ENCODE measurements around the gene WDR91.

Gene WDR91

DNA sequence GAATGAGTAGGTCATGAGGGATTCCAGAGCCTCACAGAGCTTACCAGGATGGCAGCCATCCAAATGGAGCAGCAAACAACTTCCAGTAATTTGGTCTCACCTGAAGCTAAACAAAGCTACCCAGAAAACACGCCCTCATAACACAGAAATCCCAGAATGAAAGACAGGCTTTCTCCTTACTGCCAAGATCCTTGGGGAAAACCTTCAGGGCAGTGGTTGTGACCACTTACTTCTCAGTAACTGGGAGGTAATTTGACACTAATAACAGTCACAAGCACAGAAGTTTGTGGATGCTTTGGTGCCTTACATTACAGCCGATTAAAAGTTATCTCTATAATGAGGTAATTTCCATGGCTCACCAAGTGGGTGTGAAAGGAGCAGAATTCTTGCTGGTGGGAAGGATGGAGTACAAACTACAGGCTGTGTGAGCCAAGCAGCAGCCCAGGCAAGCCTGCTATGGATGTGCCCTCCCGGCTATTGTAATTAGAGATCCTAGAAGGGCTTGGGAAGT is 10.4 kb downstream of the WDR91 start:
- DNase-seq (ENCODE audit: low read depth in 1 of 2, low spot score in 1 of 2): no peak

DNA sequence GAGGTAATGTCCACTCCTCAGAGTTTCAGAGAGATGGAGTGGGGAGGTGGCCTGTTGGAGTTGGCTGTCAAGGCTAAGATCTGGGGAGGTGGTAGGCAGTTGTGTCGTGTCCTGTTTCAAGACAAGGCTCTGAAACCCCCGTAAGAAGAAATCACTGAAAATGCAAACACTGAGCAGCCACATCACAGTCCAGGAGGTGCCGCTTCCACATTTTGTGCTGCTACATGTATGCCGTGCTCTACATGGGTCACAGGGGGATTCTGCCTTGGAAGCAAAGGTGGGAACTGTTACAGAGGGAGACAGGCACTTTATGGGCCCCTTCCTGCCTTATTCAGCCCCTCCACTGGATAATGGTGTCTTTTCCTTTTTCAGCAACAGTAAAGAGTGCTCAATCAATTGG is 11.9 kb downstream of the WDR91 start:
- DNase-seq (ENCODE audit: low read depth in 1 of 2, low spot score in 1 of 2): no peak

DNA sequence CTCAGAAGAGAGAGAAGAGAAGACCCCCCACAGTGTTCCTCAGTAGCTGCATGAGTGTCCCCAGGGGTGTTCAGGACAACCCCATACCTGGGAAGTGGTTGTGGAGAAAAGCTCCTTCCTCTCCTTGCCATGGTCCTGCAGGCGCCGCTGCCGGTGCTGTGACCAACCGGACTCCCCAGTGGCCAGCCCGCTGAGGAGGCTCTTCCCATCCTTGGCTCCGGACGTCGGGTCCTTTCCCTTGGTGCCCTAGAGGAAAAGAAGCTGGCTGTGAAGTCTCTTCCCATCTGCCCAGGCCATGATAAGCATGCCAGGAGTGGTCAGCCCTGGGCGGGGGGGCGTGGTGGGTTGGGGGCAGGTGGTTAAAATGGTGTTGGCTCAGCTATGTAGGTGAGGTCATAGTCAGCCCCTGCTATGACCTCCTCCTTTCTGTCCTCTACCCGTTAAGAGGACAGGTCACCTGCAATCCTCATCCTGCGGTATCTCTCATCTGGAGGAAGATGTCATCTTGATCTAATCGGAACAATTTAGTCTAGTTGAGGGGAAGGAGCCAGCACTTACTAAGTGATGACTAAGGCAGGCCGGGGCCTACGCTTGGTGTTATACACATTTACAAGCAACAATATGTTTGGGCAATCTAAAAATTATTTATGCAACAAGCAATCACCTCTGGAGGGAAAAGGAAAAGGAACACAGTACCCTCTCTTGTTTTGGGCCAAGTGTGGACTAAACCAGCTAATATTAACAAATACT is 13.2 kb downstream of the WDR91 start:
- no peak for DNase-seq (ENCODE audit: low read depth in 1 of 2, low spot score in 1 of 2)

DNA sequence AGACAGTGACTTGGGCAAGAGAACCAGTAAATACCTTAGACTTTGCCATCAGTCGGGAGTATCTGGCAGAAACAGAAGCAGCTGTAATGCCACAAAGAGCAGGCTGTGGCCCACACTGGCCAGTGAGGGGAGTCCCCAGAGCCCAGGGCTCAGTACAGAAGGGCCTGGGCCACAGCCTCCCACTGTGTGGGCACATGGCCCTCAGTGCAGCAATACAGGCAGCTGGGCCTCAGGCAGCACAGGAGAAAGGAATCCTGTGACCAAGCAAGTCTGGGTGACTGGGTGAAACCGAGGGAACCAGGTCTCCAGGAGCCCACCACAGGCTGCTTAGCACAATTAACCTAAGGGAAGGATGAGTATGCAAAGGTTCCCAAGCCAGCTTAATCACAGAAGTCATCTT is 14.0 kb downstream of the WDR91 start:
- DNase-seq (ENCODE audit: low read depth in 1 of 2, low spot score in 1 of 2): no peak

DNA sequence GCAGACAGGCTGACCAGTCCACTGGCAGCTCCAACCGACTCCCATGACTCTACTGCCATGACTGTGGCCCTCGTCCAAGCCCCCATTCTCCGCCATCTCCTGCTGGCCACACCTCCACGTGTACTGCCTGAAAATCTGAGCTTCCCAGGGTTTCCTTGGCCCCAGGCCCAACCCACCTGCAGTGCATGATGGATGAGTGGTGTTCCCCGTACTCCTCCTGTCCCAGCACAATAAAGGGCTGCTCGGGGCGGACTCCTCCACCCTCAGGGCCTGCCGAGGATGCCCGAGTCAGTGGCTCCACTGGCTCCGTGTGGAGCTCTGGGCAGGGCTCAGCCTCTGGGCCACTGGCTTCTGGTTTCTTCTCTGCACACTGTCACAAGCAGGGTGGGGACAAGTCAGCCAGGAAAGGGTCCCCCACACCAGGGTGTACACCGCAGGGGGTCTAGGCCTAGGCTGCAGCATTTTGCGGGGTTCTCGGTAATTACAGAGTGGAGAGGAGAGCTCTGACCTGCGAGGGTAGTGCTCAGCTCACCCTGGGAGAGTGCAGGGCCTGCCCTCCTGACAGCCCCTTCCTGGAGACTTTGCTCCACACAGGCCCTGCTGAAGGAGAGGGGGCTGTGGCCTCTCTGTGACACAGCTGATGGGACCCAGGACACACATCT is 15.2 kb downstream of the WDR91 start:
- DNase-seq (ENCODE audit: low read depth in 1 of 2, low spot score in 1 of 2): no peak

DNA sequence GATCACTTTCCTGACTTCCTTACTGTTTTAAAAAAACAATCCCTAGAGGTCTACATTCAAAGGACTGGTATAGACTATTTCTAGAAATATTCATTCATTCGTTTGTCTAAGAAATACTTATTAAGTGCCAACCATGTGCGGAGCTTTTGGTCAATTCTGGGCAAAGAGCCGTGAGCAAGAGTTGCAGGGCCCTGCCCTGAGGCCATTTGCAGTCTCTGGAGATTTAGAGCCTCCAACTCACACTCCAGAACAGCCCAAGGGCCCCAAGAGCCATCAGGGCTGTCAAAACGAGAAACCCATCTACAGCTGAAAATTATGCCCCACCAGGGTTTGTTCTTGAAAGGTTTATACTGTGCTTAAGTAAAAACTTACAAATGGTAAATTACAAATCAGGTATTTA is 16.2 kb downstream of the WDR91 start:
- no peak for DNase-seq (ENCODE audit: low read depth in 1 of 2, low spot score in 1 of 2)

DNA sequence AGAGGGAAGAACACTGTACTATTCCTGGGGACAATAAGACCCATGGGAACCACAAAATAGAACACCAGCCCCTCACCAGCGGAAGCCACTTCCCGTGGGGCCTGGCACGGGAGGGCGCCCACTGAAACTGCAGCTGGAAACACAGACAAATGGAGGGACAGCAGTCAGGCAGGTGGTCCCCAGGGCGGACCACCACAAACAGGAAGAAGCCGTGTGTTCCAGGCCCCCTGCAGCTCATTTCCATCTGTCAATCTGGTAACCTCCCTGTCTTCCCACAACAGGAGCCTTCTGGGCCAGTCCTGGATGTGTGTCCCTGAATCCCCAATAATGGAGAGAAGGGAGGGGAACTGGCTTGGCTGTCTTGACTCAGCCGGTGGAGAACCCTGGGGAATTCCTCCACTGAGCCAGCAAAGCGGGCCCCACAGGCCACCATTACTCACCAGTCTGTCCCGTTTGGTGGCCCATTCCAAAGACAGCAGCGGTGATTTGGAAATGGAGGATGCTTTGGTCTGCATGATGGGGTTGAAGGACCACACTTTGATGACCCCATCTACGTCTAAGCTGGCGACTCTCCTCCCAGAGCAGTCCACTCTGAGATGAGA is 16.7 kb downstream of the WDR91 start:
- DNase-seq (ENCODE audit: low read depth in 1 of 2, low spot score in 1 of 2): no peak

DNA sequence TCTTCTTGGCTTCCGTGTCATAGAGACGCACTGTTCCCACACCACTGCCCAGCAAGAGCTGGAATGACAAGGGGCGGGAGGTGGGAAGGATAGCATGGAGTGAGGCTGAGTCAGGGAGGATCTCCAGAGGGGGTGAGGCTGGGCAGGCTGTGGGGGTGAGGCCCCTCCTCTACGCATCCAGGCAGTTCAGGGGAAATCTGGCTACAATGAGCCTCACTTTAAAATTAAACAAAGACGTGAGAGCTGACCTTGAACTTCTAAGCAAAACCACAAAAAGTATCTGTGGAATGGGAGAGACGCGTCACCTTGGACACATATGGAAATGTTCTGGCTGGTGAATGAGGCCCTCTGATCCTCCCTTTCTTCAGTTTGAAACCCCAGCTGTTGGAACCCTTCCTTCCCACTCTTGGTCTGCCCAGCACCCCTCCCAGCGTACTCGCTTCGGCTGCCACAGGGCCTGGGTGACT is 17.7 kb downstream of the WDR91 start:
- no peak for DNase-seq (ENCODE audit: low read depth in 1 of 2, low spot score in 1 of 2)

DNA sequence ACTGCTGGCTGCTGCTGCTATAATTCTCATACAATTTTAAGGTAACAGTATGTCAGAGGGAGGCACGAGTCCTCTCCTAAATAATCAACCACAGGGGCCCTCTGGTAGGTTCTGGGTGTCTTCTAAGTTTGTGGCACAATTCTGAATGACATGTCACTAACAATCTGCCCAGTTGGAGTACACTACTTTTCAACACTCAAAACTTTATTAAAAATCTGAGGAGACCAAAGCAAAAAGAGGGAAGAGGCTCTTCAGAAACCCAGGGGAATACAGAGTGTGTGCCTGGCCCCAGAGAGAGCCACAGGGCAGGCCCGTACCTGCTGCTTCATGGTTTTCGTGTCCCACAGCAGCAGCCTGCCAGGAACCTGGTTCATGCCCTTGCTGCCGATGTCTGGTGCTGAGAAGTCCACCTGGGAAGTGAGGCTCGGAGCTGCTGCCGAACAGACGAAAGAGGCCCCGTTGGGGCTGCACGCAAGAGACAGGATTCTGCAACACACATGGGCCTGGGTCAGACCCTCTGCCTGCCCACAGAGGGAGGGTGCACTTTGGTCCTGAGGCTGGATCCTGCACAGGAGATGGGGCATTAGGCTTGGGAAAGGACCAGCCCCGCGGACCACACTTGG is 18.3 kb downstream of the WDR91 start:
- no peak for DNase-seq (ENCODE audit: low read depth in 1 of 2, low spot score in 1 of 2)

DNA sequence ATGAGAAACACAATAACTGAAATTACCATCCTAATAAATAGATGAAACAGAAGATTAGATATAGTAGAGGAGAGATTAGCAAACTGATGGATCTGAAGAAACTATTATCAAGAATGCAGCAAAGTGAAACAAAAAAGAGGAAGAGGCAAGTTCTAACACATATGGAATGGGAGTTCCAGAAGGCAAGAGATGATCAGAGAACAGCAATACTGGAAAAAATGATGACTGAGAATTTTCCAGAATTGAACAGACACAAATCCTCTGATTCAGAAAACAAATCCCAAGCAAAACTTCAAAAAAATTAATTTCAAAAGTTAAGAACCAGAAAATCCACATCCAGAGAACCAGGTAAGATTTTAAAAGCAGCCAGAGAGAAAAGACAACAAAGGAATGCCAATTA is 20.6 kb downstream of the WDR91 start:
- no peak for DNase-seq (ENCODE audit: low read depth in 1 of 2, low spot score in 1 of 2)

DNA sequence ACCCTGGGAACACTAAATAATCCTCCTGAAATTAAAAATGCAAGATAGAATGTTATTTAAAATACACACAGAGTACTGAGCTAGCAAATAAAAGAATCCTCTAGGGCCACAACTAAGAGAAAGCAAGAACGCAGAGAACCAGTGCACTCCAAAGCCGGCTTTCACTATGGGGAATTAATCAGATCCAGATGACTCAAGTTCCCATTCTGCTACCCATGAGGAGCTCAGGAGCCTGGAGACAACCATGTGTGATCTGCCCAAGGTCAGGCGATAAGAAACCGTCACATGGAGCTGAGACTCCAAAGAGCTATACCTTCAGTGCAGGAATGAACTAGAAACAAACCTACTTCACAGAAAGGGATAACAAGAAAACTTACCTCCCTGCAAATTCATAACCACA is 21.4 kb downstream of the WDR91 start:
- DNase-seq (ENCODE audit: low read depth in 1 of 2, low spot score in 1 of 2): no peak

DNA sequence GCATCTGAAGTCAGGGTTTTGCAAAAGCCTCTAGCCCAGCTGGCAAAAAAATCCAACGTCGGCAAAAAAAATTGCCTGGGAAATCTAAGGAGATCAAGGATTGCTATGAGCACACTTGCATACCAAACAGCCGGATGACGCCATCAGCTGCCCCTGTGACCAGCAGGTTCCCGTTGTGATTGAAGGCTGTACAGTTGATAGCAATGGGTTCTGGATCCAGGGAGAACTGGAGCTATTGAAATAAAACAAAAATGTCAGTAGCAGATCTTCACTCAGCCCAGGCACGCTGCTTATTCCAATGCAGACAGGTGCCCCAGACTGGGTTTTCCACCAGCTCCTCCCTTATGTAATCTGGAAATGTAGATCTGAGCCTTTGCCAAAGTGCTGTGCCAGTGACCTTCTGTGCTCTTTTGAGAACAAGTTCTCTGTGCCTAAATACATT is 22.1 kb downstream of the WDR91 start:
- DNase-seq (ENCODE audit: low read depth in 1 of 2, low spot score in 1 of 2): no peak

DNA sequence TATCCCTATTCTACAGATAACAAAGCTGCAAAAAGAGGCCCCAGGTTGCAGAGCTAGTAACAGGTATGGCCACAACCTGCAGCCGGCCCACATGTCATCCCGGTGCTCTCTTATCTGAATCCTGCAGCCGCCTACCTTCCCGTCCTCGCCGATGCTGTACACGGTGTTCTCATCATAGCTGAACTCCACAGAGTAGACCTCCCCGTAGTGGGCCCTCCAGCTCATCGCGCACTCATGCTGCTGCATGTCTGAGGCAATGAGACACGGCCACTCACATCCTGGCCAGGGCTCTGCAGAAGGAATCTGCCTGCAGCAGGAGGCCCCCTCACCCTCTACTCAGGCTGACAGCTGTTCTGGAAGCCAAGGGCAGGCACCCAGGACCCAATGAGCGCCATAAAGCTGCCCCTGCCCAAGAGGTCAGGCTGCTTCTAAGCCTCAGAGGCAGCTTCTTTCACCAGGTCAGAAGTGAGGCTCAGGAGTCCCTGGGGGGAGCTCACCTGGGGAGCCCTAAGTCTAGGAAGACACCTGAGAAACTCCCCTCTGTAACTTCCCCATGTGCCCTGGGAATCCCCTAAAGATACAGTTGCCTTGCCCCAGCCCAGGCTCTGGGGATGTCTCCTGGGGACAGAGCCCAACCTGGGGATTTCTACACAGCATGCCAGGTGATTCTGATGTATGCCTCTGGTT is 22.9 kb downstream of the WDR91 start:
- no peak for DNase-seq (ENCODE audit: low read depth in 1 of 2, low spot score in 1 of 2)

DNA sequence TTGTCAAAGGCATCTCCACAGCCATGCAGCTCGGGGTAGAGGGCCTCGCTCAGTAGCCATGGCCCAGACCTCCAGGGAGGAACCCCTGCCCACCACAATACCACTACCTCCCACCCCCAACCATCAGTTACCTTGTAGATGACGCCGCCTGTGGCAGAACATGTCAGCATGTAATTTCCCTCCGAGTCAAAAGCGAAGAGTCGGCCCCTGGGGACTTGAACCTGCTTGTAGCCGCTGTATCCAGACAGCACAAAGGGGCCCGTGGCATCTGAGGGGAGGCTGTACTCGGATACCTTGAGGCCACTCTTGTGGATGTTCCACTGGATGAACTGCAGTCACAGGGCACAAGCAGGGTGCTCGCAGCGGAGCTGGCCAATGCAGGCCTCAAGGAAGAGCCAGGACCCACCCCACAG is 24.5 kb downstream of the WDR91 start:
- no peak for DNase-seq (ENCODE audit: low read depth in 1 of 2, low spot score in 1 of 2)

DNA sequence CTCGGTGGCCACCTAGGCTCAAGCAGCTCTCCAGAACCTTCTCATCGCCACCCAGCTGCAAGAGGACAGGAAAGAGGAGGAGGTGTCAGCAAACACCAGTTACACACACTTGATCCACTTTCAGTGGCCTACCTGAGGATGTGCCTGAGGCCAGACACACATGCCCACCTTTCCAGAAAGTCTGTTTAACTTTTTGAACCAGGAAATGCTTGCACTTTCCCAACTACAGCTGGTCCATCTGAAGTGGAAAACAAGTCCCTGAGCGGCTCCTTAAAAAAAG is 25.1 kb downstream of the WDR91 start:
- no peak for DNase-seq (ENCODE audit: low read depth in 1 of 2, low spot score in 1 of 2)

DNA sequence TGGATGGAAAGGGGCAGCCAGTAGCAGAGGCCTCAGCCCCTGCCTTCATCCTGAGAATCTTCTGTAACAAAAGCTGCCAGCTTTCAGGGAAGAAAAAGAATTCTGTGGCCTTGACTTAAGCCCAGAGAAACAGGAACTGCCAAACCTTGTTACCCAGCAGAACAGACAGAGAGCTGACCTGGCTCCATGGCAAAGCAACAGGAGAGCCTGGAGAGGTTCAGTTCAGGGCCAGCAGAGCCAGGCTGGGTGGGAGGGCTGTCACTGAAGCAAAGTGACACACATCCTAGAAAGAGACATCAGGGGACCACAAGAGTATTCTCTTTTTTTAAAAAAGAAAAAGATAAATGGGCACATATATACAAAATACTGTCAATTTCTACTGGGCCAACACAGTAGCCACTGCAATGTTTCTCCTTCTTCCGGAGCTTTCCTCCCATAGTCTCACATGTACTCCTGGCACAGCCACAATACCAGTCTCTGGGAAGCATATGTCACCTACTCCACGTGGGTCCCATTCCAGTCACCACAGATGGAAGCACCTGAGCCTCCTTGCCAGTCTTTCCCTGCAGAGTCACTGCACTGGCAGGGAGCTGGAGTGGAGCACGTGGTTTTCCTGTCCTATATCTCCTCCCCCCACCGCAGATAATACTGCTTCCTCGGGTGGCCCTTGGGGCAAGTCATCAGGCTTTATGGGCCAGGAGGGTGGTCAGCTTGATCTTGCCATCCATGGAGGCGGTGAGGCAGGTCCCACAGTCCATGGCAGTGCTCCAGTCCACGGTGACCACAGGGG is 25.7 kb downstream of the WDR91 start:
- DNase-seq (ENCODE audit: low read depth in 1 of 2, low spot score in 1 of 2): no peak

DNA sequence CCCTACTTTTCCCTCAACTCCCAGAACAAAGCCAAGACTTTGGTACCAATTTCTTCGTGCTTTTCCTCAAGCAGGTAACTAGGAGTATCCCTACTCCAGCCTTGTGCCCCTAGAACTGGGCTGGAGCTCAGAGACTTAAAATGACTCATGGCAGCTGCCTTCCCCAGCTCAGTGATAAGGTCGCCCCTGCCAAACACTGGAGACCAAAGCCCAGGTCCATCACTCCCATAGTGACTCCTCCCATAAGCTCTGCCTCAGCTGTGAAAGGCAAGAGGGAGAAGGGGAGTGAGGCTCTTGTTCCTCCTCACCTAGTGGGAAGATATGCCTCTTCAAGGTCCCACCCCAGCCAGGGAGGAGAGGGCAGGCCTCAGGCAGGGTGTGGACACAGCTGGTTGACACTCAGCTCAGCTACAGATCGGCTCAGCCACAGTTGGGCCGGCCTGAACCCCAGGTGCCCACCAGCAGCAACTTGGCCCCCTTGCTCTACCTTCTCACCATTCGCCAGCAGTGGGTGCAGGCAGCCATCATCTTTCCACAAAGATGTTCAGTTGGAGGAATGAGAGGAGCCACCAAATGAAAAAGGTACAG is 27.0 kb downstream of the WDR91 start:
- no peak for DNase-seq (ENCODE audit: low read depth in 1 of 2, low spot score in 1 of 2)

DNA sequence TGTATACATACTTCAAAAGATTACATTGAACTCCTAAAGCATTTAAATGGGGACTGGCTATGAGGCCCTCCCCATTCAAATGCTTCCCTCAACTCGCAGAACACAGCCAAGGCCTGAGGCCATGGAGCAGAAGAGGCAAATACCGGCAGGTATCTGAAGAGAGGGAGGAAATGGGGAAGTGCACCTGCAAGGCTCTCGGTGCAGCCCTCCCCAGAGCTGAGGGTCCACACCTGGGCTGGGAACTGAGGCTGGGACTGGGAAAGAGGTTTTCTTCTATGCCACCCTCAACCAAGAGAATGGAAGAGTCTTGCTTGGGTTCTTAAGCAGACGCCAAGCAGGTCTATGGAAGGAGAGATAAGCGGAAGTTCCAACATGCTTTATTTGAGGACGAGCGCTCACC is 27.8 kb downstream of the WDR91 start:
- DNase-seq (ENCODE audit: low read depth in 1 of 2, low spot score in 1 of 2): no peak

DNA sequence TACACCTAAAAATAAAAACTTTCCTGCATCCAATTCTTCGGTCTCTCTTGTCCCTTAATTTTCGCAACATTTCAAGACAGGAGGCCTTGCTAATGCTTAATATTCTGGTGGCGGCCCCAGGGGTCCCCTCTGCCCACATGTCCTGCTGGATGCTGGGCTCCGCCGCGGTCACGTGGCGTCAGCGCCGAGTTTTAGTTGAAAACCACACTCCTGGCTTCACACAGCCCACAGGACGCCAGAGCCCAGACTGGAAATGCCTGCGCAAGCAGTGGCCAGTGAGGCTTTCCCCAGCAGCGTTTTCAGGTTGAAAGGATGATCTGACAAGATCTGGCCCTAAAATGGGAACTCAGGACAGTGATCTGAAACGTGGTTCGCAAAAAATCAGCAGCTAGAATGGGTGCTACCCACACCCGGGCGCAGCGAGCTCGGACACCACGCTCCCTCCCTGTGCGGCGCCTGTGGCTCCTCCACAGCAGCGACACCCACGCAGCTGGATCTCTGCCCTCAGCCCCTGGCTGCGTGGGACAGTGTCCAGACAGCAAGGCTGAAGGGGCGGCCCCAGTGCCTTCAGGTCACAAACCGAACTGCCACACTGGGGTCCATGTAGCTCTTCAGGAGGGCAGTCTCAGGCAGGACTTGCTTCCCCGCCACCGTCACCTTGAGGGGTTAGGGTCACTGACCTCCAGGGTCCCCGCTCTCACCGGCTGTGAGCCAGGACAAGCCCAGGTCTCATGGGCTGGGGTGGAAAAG is 29.2 kb downstream of the WDR91 start:
- no peak for DNase-seq (ENCODE audit: low read depth in 1 of 2, low spot score in 1 of 2)
